GM23338 (cell line): ENCODE measurements around the gene C2orf92. TPM values are rescaled to one million over a fixed set of nuclear protein-coding genes. Genes with fewer than 3 reads are reported as not detected.

Experiments
- ATAC-seq: fragments of 200-7000 bp; cut with Tn5 transposase; 3 replicates; pipeline ENCODE4 v1.9.1; 2020
- DNase-seq: peaks from one replicate; pipeline ENCODE4 v3.0.0-alpha.2; 2015; ENCODE audit warnings: low spot score
- H2AFZ ChIP-seq: fragments of 200-600 bp; sonication (generic); 2 replicates; pipeline ENCODE4 v1.8.0; 2016; ENCODE audit warnings: antibody characterized with exemption, mild to moderate bottlenecking, moderate library complexity
- H3F3A ChIP-seq: fragments of 200-600 bp; sonication (generic); replicated peaks from 2 replicates; pipeline ENCODE4 v1.8.0; 2017; ENCODE audit warnings: antibody characterized with exemption, mixed run types, low read depth
- H3K27ac ChIP-seq: fragments of 200-600 bp; sonication (generic); 2 replicates; pipeline ENCODE4 v1.6.1; 2016; ENCODE audit warnings: low read depth
- H3K27me3 ChIP-seq: fragments of 200-600 bp; sonication (generic); 2 replicates; pipeline ENCODE4 v1.8.0; 2016; ENCODE audit warnings: mild to moderate bottlenecking, mixed run types, moderate library complexity; ENCODE audit not compliant: insufficient read depth
- H3K36me3 ChIP-seq: fragments of 200-600 bp; sonication (generic); 2 replicates; pipeline ENCODE4 v1.8.0; 2016; ENCODE audit warnings: mild to moderate bottlenecking; ENCODE audit not compliant: insufficient read depth
- H3K4me1 ChIP-seq: fragments of 200-600 bp; sonication (generic); 2 replicates; pipeline ENCODE4 v1.8.0; 2016; ENCODE audit warnings: mild to moderate bottlenecking, moderate library complexity; ENCODE audit not compliant: insufficient read depth
- H3K4me2 ChIP-seq: fragments of 200-600 bp; sonication (generic); 2 replicates; pipeline ENCODE4 v1.7.1; 2017; ENCODE audit warnings: mixed run types
- H3K4me3 ChIP-seq: fragments of 200-600 bp; sonication (generic); 2 replicates; pipeline ENCODE4 v1.6.1; 2016; ENCODE audit warnings: mixed run types
- H3K79me2 ChIP-seq: fragments of 200-600 bp; sonication (generic); replicated peaks from 2 replicates; pipeline ENCODE4 v1.8.0; 2017; ENCODE audit warnings: mild to moderate bottlenecking; ENCODE audit not compliant: insufficient read depth
- H3K9me2 ChIP-seq: fragments of 200-600 bp; sonication (generic); 2 replicates; pipeline ENCODE4 v1.8.0; 2017; ENCODE audit not compliant: insufficient read depth
- H4K20me1 ChIP-seq: fragments of 200-600 bp; sonication (generic); replicated peaks from 2 replicates; pipeline ENCODE4 v1.8.0; 2017; ENCODE audit warnings: mild to moderate bottlenecking; ENCODE audit not compliant: insufficient read depth
- H3K27ac Mint-ChIP-seq: 2 replicates; pipeline ENCODE4 v1.8.0; 2020; ENCODE audit warnings: inconsistent platforms, mild to moderate bottlenecking, moderate library complexity, mixed read lengths
- H3K27me3 Mint-ChIP-seq: 3 replicates; pipeline ENCODE4 v1.8.0; 2022; ENCODE audit warnings: low read depth, mild to moderate bottlenecking, moderate library complexity, mixed read lengths, inconsistent platforms; ENCODE audit not compliant: insufficient read depth, poor library complexity
- H3K36me3 Mint-ChIP-seq: 3 replicates; pipeline ENCODE4 v1.8.0; 2021; ENCODE audit warnings: low read depth, mild to moderate bottlenecking, inconsistent platforms, moderate library complexity, mixed read lengths
- H3K4me1 Mint-ChIP-seq: 3 replicates; pipeline ENCODE4 v1.8.0; 2020; ENCODE audit warnings: mild to moderate bottlenecking, inconsistent platforms, mixed read lengths
- H3K4me3 Mint-ChIP-seq: 3 replicates; pipeline ENCODE4 v1.8.0; 2021; ENCODE audit warnings: moderate library complexity, mild to moderate bottlenecking, inconsistent platforms, mixed read lengths
- H3K9me3 Mint-ChIP-seq: 3 replicates; pipeline ENCODE4 v1.8.0; 2020; ENCODE audit warnings: moderate library complexity, mild to moderate bottlenecking, inconsistent platforms, mixed read lengths
- CREB1 ChIP-seq: fragments of 250-450 bp; sonication (Bioruptor Pico); IDR thresholded peaks from 2 replicates; pipeline ENCODE4 v1.5.0; 2020; ENCODE audit warnings: low read depth, mild to moderate bottlenecking, moderate library complexity
- CTCF ChIP-seq, 2 experiments: fragments of 200-600 bp in 1 of 2; sonication (generic) in 1 of 2; conservative IDR thresholded peaks; 2 replicates each; pipeline versions ENCODE4 v1.5.1 to v1.6.1; 2016 to 2017; ENCODE audit warnings: antibody characterized with exemption in 2 of 2, low read depth in 2 of 2, mild to moderate bottlenecking in 2 of 2, moderate library complexity in 1 of 2
- ETS1 ChIP-seq: IDR thresholded peaks from 2 replicates; pipeline ENCODE4 v1.6.1; 2016; ENCODE audit warnings: antibody characterized with exemption
- EZH2 ChIP-seq: fragments of 200-600 bp; sonication (generic); IDR thresholded peaks from one replicate; pipeline ENCODE4 v1.8.0; 2017; ENCODE audit warnings: antibody characterized with exemption, mild to moderate bottlenecking, low read depth; ENCODE audit not compliant: unreplicated experiment
- EZH2phosphoT487 ChIP-seq: fragments of 200-600 bp; sonication (generic); IDR thresholded peaks from one replicate; pipeline ENCODE4 v1.8.1; 2018; ENCODE audit warnings: antibody characterized with exemption; ENCODE audit not compliant: unreplicated experiment
- JUNB ChIP-seq: IDR thresholded peaks from one replicate; pipeline ENCODE4 v1.6.1; 2016; ENCODE audit warnings: antibody characterized with exemption; ENCODE audit not compliant: unreplicated experiment
- NANOG ChIP-seq: IDR thresholded peaks from 2 replicates; pipeline ENCODE4 v1.6.1; 2016; ENCODE audit warnings: antibody characterized with exemption, borderline replicate concordance
- POLR2AphosphoS5 ChIP-seq: IDR thresholded peaks from 2 replicates; pipeline ENCODE4 v1.6.1; 2016; ENCODE audit warnings: antibody characterized with exemption, low read depth
- REST ChIP-seq: IDR thresholded peaks from one replicate; pipeline ENCODE4 v1.6.1; 2018; ENCODE audit warnings: antibody characterized with exemption; ENCODE audit not compliant: unreplicated experiment
- STAT1 ChIP-seq: IDR thresholded peaks from one replicate; pipeline ENCODE4 v1.6.1; 2016; ENCODE audit warnings: antibody characterized with exemption; ENCODE audit not compliant: unreplicated experiment
- ZNF114 ChIP-seq: fragments of 250-450 bp; sonication (Bioruptor Pico); IDR thresholded peaks from 2 replicates; pipeline ENCODE4 v1.5.0; 2020; ENCODE audit warnings: mild to moderate bottlenecking, moderate library complexity
- ZNF331 ChIP-seq: fragments of 250-450 bp; sonication (Bioruptor Pico); IDR thresholded peaks from 2 replicates; pipeline ENCODE4 v1.5.0; 2020; ENCODE audit warnings: low read depth, mild to moderate bottlenecking, moderate library complexity
- polyA plus RNA-seq: library from polyadenylated mRNA; unstranded; fragments of >200 nt; fragmentation: Nextera tagmentation; extraction: Ambion mirVana; gene quantifications from 2 replicates; pipeline ENCODE4 v1.2.1, GENCODE V29; 2016
- total RNA-seq: library from RNA; depleted of rRNA; stranded (reverse); fragments of >200 nt; shearing (Covaris generic); gene quantifications from 2 replicates; pipeline ENCODE4 v1.2.3, GENCODE V29; 2014
- TF ChIP-seq, protein P1 (sequence below): fragments of 250-450 bp; sonication (Bioruptor Pico); IDR thresholded peaks from 2 replicates; pipeline ENCODE4 v1.5.0; 2020; ENCODE audit warnings: mild to moderate bottlenecking, moderate library complexity

Gene C2orf92
- total and polyA plus RNA-seq, 2 experiments from 2014 or later, result 1.7 to 2.6 TPM

DNA sequence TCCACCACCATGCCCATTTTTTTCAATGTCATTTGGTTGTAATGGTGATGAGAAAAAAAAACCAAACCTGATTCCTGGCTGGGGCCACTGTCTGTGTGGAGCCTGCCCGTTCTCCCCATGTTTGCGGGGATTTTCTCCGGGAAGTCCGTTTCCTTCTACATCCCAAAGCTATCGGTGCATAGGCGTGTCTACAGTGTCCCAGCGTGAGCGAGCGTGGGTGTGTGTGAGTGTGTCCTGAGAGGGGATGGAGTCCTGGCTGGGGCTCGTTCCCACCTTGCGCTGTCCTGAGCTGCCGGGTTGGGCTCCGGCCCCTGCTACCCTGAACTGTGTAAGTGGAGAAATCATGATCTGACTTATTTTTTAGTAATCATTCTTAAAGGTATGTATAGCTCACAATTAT lies 36.6 kb downstream of the C2orf92 start:
- ATAC-seq, result no peak
- Mint-ChIP-seq H3K27me3 (peaks cover 1% of the 10 kb centered on the region), H3K4me3 (no peak overlapping the region), H3K9me3 (no peaks in the 10 kb centered on the region; the same call in 2 of the 3 replicates), H3K27ac (no peak overlapping the region), H3K36me3 (peaks cover 2% of the 10 kb centered on the region; the same call in 1 of the 3 replicates), H3K4me1 (peaks cover 4% of the 10 kb centered on the region; the same call in 1 of the 3 replicates)
- TF ChIP-seq REST (no peak), ZNF331 (CRISPR knock-in tag) (no peak), POLR2AphosphoS5 (no peak), ETS1 (no peak), ZNF114 (CRISPR knock-in tag) (no peak), STAT1 (no peak), NANOG (no peak), EZH2phosphoT487 (no peak), JUNB (no peak), CREB1 (CRISPR knock-in tag) (no peak), CTCF (conservative IDR thresholded peaks at IDR 0.05; ENCODE audit: low read depth in 2 of 2) (no peak), EZH2 (no peak)
- TF ChIP-seq, protein P1, sequence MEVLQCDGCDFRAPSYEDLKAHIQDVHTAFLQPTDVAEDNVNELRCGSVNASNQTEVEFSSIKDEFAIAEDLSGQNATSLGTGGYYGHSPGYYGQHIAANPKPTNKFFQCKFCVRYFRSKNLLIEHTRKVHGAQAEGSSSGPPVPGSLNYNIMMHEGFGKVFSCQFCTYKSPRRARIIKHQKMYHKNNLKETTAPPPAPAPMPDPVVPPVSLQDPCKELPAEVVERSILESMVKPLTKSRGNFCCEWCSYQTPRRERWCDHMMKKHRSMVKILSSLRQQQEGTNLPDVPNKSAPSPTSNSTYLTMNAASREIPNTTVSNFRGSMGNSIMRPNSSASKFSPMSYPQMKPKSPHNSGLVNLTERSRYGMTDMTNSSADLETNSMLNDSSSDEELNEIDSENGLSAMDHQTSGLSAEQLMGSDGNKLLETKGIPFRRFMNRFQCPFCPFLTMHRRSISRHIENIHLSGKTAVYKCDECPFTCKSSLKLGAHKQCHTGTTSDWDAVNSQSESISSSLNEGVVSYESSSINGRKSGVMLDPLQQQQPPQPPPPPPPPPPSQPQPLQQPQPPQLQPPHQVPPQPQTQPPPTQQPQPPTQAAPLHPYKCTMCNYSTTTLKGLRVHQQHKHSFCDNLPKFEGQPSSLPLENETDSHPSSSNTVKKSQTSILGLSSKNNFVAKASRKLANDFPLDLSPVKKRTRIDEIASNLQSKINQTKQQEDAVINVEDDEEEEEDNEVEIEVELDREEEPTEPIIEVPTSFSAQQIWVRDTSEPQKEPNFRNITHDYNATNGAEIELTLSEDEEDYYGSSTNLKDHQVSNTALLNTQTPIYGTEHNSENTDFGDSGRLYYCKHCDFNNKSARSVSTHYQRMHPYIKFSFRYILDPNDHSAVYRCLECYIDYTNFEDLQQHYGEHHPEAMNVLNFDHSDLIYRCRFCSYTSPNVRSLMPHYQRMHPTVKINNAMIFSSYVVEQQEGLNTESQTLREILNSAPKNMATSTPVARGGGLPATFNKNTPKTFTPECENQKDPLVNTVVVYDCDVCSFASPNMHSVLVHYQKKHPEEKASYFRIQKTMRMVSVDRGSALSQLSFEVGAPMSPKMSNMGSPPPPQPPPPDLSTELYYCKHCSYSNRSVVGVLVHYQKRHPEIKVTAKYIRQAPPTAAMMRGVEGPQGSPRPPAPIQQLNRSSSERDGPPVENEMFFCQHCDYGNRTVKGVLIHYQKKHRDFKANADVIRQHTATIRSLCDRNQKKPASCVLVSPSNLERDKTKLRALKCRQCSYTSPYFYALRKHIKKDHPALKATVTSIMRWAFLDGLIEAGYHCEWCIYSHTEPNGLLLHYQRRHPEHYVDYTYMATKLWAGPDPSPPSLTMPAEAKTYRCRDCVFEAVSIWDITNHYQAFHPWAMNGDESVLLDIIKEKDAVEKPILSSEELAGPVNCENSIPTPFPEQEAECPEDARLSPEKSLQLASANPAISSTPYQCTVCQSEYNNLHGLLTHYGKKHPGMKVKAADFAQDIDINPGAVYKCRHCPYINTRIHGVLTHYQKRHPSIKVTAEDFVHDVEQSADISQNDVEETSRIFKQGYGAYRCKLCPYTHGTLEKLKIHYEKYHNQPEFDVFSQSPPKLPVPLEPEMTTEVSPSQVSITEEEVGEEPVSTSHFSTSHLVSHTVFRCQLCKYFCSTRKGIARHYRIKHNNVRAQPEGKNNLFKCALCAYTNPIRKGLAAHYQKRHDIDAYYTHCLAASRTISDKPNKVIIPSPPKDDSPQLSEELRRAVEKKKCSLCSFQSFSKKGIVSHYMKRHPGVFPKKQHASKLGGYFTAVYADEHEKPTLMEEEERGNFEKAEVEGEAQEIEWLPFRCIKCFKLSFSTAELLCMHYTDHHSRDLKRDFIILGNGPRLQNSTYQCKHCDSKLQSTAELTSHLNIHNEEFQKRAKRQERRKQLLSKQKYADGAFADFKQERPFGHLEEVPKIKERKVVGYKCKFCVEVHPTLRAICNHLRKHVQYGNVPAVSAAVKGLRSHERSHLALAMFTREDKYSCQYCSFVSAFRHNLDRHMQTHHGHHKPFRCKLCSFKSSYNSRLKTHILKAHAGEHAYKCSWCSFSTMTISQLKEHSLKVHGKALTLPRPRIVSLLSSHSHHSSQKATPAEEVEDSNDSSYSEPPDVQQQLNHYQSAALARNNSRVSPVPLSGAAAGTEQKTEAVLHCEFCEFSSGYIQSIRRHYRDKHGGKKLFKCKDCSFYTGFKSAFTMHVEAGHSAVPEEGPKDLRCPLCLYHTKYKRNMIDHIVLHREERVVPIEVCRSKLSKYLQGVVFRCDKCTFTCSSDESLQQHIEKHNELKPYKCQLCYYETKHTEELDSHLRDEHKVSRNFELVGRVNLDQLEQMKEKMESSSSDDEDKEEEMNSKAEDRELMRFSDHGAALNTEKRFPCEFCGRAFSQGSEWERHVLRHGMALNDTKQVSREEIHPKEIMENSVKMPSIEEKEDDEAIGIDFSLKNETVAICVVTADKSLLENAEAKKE (CRISPR knock-in tag), result no peak
- no peaks in the 10 kb centered on the region for H4K20me1 ChIP-seq
- no peaks in the 10 kb centered on the region for H3F3A ChIP-seq
- no peaks in the 10 kb centered on the region for H3K27me3 ChIP-seq
- H3K4me1 ChIP-seq, result no peaks in the 10 kb centered on the region
- DNase-seq, result no peak
- no peaks in the 10 kb centered on the region for H3K36me3 ChIP-seq
- H3K4me3 ChIP-seq, result no peak overlapping the region
- no peaks in the 10 kb centered on the region for H3K79me2 ChIP-seq
- no peak overlapping the region for H3K4me2 ChIP-seq
- no peaks in the 10 kb centered on the region for H3K9me2 ChIP-seq
- H3K27ac ChIP-seq, result no peak overlapping the region
- no peak overlapping the region for H2AFZ ChIP-seq
